Caco-2 (cell line): ENCODE measurements around the gene EXOC1. TPM values are rescaled to one million over a fixed set of nuclear protein-coding genes. Genes with fewer than 3 reads are reported as not detected.
A peak's percentile ranks its signal among the peaks of the same experiment; 100 is the strongest.

Experiments
- Bru-seq: library from RNA; stranded (reverse); fragments of 400-500 nt; gene quantifications from one replicate; lab custom pipeline; 2021; lab: Mats Ljungman, UMichigan
- BruChase-seq, 2 experiments: library from RNA; stranded (reverse); fragments of 400-500 nt; gene quantifications; one replicate each; lab custom pipeline; 2021; lab: Mats Ljungman, UMichigan
- BruUV-seq: library from RNA; stranded (reverse); fragments of 400-500 nt; replicated peaks from 2 replicates; lab custom pipeline; 2021; lab: Mats Ljungman, UMichigan
- CTCF ChIA-PET: fragments of 300-600 bp; sonication (Branson Sonifier 250); formaldehyde crosslinking; loops from one replicate; lab custom pipeline; 2022; ENCODE audit warnings: antibody characterized with exemption; lab: Charles Lee
- POLR2A ChIA-PET: fragments of 300-600 bp; sonication (Branson Sonifier 250); formaldehyde crosslinking; loops from one replicate; lab custom pipeline; 2022; ENCODE audit warnings: antibody characterized with exemption; lab: Charles Lee
- DNase-seq, 2 experiments: peaks; one replicate each; pipeline versions ENCODE4 v3.0.0 to v3.0.0-alpha.2; 2020 to 2022
- H3K27me3 ChIP-seq: replicated peaks from 2 replicates; pipeline ENCODE4 v1.6.0; 2011; ENCODE audit warnings: low read length; ENCODE audit not compliant: control insufficient read depth, insufficient read depth
- H3K36me3 ChIP-seq: 2 replicates; pipeline ENCODE4 v1.5.1; 2011; ENCODE audit warnings: low read length; ENCODE audit not compliant: control insufficient read depth, insufficient read depth
- H3K4me1 ChIP-seq: fragments of 250-450 bp; sonication (Bioruptor Pico); 2 replicates; pipeline ENCODE4 v1.5.1; 2020; ENCODE audit warnings: mild to moderate bottlenecking
- H3K4me3 ChIP-seq: 2 replicates; pipeline ENCODE4 v1.5.1; 2011; ENCODE audit warnings: low read depth, mild to moderate bottlenecking, control low read depth, low read length
- H3K9me3 ChIP-seq: fragments of 250-450 bp; sonication (Bioruptor Pico); 2 replicates; pipeline ENCODE4 v1.5.1; 2020; ENCODE audit warnings: mild to moderate bottlenecking, moderate library complexity
- H3K27ac Mint-ChIP-seq: one replicate; pipeline ENCODE4 v1.8.0; 2022; ENCODE audit warnings: mixed read lengths; ENCODE audit not compliant: unreplicated experiment
- H3K27me3 Mint-ChIP-seq: one replicate; pipeline ENCODE4 v1.8.0; 2022; ENCODE audit warnings: mixed read lengths; ENCODE audit not compliant: insufficient read depth, unreplicated experiment
- H3K36me3 Mint-ChIP-seq: one replicate; pipeline ENCODE4 v1.8.0; 2022; ENCODE audit warnings: mild to moderate bottlenecking, mixed read lengths; ENCODE audit not compliant: insufficient read depth, unreplicated experiment
- H3K4me1 Mint-ChIP-seq: one replicate; pipeline ENCODE4 v1.8.0; 2022; ENCODE audit warnings: low read depth, mixed read lengths; ENCODE audit not compliant: unreplicated experiment
- H3K4me3 Mint-ChIP-seq: one replicate; pipeline ENCODE4 v1.8.0; 2022; ENCODE audit warnings: mild to moderate bottlenecking, moderate library complexity, mixed read lengths; ENCODE audit not compliant: unreplicated experiment
- H3K9me3 Mint-ChIP-seq: one replicate; pipeline ENCODE4 v1.8.0; 2022; ENCODE audit warnings: mixed read lengths; ENCODE audit not compliant: unreplicated experiment
- CTCF ChIP-seq, 2 experiments: fragments of 200-600 bp in 1 of 2; IDR thresholded peaks; 1 replicate in 1 of 2; 2 replicates in 1 of 2; pipeline versions ENCODE4 v1.5.1 to v1.8.0; 2011 to 2022; ENCODE audit warnings: antibody characterized with exemption in 1 of 2, control low read depth in 1 of 2, inconsistent platforms in 1 of 2, low read depth in 1 of 2, low read length in 1 of 2, mild to moderate bottlenecking in 1 of 2, moderate library complexity in 1 of 2; ENCODE audit not compliant: insufficient read depth in 1 of 2, severe bottlenecking in 1 of 2, unreplicated experiment in 1 of 2
- intact Hi-C: fragments of 100-400 bp; cut with micrococcal nuclease; formaldehyde crosslinking; loops from one replicate; pipeline ENCODE4 v1.10.0; 2022; ENCODE audit not compliant: unreplicated experiment
- long read RNA-seq: library from polyadenylated mRNA; stranded (forward); transcript quantifications from one replicate; pipeline ENCODE4 v2.0.0, GENCODE V29; 2022
- total RNA-seq: library from RNA; stranded (reverse); gene quantifications from 2 replicates; pipeline ENCODE4 v1.2.3, GENCODE V29; 2022

Gene EXOC1, protein sequence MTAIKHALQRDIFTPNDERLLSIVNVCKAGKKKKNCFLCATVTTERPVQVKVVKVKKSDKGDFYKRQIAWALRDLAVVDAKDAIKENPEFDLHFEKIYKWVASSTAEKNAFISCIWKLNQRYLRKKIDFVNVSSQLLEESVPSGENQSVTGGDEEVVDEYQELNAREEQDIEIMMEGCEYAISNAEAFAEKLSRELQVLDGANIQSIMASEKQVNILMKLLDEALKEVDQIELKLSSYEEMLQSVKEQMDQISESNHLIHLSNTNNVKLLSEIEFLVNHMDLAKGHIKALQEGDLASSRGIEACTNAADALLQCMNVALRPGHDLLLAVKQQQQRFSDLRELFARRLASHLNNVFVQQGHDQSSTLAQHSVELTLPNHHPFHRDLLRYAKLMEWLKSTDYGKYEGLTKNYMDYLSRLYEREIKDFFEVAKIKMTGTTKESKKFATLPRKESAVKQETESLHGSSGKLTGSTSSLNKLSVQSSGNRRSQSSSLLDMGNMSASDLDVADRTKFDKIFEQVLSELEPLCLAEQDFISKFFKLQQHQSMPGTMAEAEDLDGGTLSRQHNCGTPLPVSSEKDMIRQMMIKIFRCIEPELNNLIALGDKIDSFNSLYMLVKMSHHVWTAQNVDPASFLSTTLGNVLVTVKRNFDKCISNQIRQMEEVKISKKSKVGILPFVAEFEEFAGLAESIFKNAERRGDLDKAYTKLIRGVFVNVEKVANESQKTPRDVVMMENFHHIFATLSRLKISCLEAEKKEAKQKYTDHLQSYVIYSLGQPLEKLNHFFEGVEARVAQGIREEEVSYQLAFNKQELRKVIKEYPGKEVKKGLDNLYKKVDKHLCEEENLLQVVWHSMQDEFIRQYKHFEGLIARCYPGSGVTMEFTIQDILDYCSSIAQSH
- total RNA-seq (19.9 and 22.0 TPM in 2 replicates), Bru-seq, nascent RNA (percentile 72 among the genes with signal in this experiment), BruChase-seq, experiment 1, labeled RNA remaining after a 2-hour chase (percentile 75 among the genes with signal in this experiment), BruChase-seq, experiment 2, labeled RNA remaining after a 6-hour chase (percentile 68 among the genes with signal in this experiment)
- long read RNA-seq, transcript EXOC1-203 (19 exons, 3,551 nt), result major isoform, 12 of 24 reads
- long read RNA-seq, partial matches to known transcripts, result 1 of 24 reads
- long read RNA-seq, other reads (novel, unspliced or antisense), result 7 of 24 reads

- DNase-seq, result peak; percentile 96 to 97
- no TSS peak for BruUV-seq
- Histone ChIP-seq H3K27me3 (no peaks in the 10 kb centered on the region), H3K9me3 (no peaks in the 10 kb centered on the region), H3K36me3 (no peaks in the 10 kb centered on the region), H3K4me3 (peak within 1 kb of the TSS; percentile 91), H3K4me1 (peaks cover 17% of the 10 kb centered on the region)
- Mint-ChIP-seq H3K9me3 (no peaks in the 10 kb centered on the region), H3K27me3 (no peaks in the 10 kb centered on the region), H3K4me1 (peaks cover 7% of the 10 kb centered on the region), H3K36me3 (peaks cover 8% of the 10 kb centered on the region), H3K27ac (peak within 1 kb of the TSS; percentile 78), H3K4me3 (no peak within 1 kb of the TSS)
- TF ChIP-seq CTCF (IDR thresholded peaks at IDR 0.05; ENCODE audit: insufficient read depth in 1 of 2, low read depth in 1 of 2, low read length in 1 of 2, severe bottlenecking in 1 of 2, unreplicated experiment in 1 of 2), result no peak
- ChIA-PET CTCF (interaction anchor here (1.3 kb wide), 1 partner anchor 13 kb away, joined by 3 read pairs; no protein-coding TSS in a partner anchor), POLR2A (no interaction called here)
- intact Hi-C loops, result no loop called here
Observed at GRCh38 chr4:55853484-55854046, at the start of gene EXOC1. EXOC1 (plus strand) TSS chr4:55853648; CDS start chr4:55858324, 4,676 bp downstream.

DNA sequence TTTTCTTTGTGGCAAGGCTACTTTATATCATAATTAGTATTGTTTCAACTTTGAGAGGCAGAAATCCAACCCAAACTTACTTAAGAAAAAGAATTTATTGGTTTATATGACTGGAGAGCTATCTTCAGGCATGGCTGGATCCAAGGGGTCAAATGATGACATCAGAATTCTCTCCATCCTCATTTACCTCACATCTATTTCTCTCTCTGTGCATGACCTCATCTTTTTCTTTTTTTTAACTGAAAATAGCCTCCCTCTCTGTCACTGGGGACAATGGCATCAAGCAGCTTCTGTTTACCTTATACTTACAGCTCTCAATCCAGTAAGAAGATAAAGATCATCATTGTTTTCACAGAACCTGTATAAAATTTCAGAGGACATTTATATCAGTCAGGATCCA is 45.9 kb upstream of the EXOC1 start:
- Histone ChIP-seq H3K27me3 (no peaks in the 10 kb centered on the region), H3K9me3 (no peaks in the 10 kb centered on the region), H3K36me3 (no peaks in the 10 kb centered on the region), H3K4me3 (no peak overlapping the region), H3K4me1 (no peaks in the 10 kb centered on the region)
- no peaks in the 10 kb centered on the region for H3K36me3 Mint-ChIP-seq
- peaks cover 8% of the 10 kb centered on the region for H3K27me3 Mint-ChIP-seq
- DNase-seq, result no peak
- no peaks in the 10 kb centered on the region for H3K4me1 Mint-ChIP-seq
- TF ChIP-seq CTCF (IDR thresholded peaks at IDR 0.05; ENCODE audit: insufficient read depth in 1 of 2, low read depth in 1 of 2, low read length in 1 of 2, severe bottlenecking in 1 of 2, unreplicated experiment in 1 of 2), result no peak
- no peak overlapping the region for H3K27ac Mint-ChIP-seq
- no peak overlapping the region for H3K4me3 Mint-ChIP-seq
- intact Hi-C loops, result no loop called here
- no TSS peak for BruUV-seq
- CTCF ChIA-PET, result no interaction called here
- POLR2A ChIA-PET, result no interaction called here
- H3K9me3 Mint-ChIP-seq, result no peaks in the 10 kb centered on the region
